Epithelial cell of proximal tubule (primary cell): Measurements from ENCODE around the gene SLAMF1. TPM values are rescaled to one million over a fixed set of nuclear protein-coding genes. Genes with fewer than 3 reads are reported as not detected.
"Not testable (repeated sequence)": the region's sequence is repeated elsewhere in the genome, so short reads cannot be mapped to it uniquely, and the experiment has no call there.

Source experiments
- DNase-seq: peaks from one replicate; pipeline ENCODE4 v3.0.0-alpha.2; 2011; ENCODE audit warnings: low read depth
- H3K4me3 ChIP-seq: 2 replicates; pipeline ENCODE4 v1.5.1; 2011; ENCODE audit warnings: low read depth, mild to moderate bottlenecking, low read length
- total RNA-seq: library from RNA; depleted of rRNA; stranded (reverse); fragments of >200 nt; gene quantifications from 2 replicates; pipeline ENCODE4 v1.2.3, GENCODE V29; 2015
- TF ChIP-seq, protein P1 (sequence below): conservative IDR thresholded peaks from 2 replicates; pipeline ENCODE4 v1.5.1; 2012; ENCODE audit warnings: low read depth, mild to moderate bottlenecking, low read length

SLAMF1 gene, protein sequence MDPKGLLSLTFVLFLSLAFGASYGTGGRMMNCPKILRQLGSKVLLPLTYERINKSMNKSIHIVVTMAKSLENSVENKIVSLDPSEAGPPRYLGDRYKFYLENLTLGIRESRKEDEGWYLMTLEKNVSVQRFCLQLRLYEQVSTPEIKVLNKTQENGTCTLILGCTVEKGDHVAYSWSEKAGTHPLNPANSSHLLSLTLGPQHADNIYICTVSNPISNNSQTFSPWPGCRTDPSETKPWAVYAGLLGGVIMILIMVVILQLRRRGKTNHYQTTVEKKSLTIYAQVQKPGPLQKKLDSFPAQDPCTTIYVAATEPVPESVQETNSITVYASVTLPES
- not detected in 2 replicates for total RNA-seq

DNA sequence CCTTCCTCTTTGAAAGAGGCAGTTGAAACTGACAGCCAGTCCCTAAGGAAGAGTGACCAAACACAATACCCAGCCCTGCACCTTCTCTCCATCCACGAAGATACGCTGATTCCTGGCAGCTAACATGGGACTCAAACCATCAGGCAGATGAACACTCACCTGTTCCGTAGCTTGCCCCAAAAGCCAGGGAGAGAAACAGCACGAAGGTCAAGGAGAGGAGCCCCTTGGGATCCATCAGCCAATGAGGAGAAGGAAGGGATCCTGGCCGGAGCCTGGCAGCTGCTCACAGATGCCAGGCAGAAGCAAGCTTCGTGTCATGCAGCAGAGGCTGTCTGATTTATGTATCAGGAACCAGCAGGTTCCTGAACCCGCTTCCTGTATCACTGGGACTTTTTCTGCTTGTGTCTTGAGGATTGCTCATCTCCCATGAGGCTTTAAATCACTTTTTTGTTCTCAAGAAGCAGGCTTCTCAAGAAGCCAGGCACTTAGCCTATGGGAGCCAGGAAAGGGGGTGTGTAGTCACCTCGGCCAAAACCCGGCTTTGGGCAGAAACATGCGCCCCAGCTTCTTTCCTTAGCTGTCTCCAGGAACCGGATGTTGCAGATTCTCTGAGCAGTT is at the start of gene SLAMF1:
Gene SLAMF1 (minus strand): TSS at position 334 of the 618 bp plus-strand sequence. CDS start 99 bp downstream, at position 235.
- no peak within 1 kb of the TSS for H3K4me3 ChIP-seq
- DNase-seq, result no peak
- TF ChIP-seq, protein P1, sequence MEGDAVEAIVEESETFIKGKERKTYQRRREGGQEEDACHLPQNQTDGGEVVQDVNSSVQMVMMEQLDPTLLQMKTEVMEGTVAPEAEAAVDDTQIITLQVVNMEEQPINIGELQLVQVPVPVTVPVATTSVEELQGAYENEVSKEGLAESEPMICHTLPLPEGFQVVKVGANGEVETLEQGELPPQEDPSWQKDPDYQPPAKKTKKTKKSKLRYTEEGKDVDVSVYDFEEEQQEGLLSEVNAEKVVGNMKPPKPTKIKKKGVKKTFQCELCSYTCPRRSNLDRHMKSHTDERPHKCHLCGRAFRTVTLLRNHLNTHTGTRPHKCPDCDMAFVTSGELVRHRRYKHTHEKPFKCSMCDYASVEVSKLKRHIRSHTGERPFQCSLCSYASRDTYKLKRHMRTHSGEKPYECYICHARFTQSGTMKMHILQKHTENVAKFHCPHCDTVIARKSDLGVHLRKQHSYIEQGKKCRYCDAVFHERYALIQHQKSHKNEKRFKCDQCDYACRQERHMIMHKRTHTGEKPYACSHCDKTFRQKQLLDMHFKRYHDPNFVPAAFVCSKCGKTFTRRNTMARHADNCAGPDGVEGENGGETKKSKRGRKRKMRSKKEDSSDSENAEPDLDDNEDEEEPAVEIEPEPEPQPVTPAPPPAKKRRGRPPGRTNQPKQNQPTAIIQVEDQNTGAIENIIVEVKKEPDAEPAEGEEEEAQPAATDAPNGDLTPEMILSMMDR, result no peak

DNA sequence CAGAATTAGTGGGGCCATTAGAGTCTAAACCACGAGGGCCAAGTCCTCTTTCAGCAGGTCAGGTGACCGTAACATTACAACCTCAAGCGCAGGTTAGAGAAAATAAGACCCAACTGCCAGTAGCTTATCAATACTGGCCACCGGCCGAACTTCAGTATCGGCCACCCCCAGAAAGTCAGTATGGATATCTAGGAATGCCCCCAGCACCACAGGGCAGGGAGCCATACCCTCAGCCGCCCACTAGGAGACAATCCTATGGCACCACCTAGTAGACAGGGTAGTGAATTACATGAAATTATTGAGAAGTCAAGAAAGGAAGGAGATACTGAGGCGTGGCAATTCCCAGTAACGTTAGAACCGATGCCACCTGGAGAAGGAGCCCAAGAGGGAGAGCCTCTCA is 45.5 kb upstream of the SLAMF1 start:
- DNase-seq, H3K4me3 ChIP-seq: not testable (repeated sequence)
- TF ChIP-seq, protein P1, result peak; percentile 6

DNA sequence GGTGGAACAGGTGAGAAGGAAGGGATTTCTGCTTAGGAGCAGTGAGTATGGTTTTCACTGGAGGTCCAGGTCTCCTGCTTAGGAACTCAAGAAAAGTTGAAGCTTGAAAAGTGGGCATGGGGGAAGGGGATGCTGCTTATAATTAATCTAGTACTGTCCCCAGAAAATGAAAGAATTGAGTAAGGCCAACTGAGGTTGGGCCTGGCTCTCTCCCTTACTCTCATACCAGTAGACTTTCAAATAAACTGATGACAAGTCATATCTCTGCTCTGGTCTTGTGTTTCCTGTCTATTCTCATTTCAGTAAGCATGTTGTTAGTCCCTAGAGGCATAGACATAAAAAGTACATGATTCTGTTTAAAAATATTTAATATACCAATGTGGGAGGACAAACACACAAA is 38.4 kb upstream of the SLAMF1 start:
- TF ChIP-seq, protein P1, result no peak
- H3K4me3 ChIP-seq, result no peak overlapping the region
- DNase-seq, result no peak

DNA sequence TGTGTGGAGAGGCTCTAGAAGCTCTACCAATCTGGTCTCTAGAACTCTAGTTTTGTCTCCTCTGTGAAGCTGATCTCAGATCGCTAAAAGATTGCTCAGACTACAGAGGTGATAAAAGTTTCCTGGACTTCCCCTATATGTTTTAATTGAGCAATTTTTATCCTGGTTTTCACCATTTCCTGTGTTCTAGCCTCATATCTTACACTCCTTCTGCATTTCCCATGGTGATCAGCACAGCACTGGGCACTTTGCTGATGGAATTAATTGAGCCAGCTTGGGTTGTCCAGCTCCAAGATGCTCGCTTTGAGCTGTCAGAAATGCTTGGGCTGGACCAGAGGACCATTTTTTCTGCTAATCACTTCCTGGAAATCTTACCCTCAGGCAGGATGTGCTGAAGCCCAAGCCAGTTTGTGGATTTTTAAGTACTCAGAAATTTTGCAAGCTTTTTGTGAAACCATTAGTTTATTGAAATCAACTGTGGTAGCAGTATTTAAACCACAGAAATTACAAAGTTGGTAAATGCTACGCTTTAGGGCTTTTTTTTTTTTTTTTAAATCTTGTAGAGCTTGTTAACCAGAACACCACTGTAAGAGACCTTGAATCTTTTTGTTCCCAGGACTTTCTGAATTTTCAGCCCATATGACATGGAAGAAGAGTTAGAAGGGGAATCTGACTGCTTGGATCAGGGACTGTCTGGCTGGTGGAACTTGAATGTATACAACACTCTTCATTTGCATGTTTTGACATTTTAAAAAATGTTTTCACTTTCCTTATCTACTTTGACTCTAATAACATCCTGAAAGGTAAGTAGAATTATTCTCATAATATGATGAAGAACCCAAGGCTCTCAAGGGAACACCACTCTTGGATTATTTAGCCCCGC is 36.4 kb upstream of the SLAMF1 start:
- TF ChIP-seq, protein P1, result no peak
- DNase-seq, result no peak
- H3K4me3 ChIP-seq, result no peak overlapping the region

DNA sequence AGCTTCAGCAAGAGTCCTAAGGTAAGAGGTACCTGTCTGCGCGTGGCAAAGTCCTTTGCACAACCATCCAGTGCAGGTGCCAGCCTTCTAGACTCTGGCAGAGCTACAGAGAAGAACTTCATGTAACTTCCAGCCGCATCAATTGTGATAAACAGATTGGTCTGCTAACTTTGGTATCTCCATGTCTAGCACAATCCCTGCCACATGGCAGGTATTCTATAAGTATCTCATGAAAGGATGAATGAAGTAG is 35.0 kb upstream of the SLAMF1 start:
- H3K4me3 ChIP-seq, result no peak overlapping the region
- no peak for DNase-seq
- TF ChIP-seq, protein P1, result no peak

DNA sequence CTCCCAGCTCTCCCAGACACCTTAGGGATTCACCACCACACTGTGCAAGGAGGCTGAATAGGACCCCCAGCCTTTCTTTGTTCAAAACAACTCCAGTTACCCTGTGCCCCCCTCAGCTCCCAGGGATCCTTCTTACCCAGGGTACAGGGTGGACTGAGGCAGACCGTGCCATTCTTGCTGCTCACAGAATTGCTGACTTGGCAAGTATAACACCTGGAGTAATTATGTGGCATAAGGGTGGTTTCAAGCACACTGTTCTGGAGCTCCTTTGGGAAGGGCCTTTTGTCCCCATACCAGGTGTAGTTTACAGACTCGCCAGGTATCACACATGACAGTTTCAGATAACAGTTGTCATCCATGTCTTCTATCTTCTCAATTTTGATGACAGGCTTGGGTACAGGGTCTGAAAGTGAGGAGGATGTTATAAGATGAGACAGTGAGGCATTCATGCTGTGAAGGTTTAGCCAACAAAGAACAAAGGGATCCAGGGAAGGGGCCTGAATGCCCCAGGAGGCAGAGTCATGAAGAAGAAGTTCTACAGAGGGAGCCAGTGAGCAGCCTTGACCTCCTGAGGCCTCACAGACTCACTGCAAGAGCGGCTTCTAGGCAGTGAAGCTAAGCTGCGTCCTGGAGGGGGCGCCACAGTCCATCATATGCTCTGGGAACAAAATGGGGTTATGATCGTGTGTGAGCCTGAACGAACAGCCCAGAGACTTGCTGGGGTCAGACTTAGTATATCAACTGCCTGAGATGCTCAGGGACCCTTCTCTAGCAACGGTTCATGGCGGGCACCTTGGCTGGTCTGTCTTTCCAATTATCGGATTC is 34.4 kb upstream of the SLAMF1 start:
- TF ChIP-seq, protein P1, result peak; percentile 49
- DNase-seq, result no peak
- H3K4me3 ChIP-seq, result no peak overlapping the region
